ENCODE results near the gene AOPEP.

Gene AOPEP

GRCh38 chr9:95094002-95094401 is 367.5 kb downstream of the AOPEP start:
- H3K27me3 ChIP-seq (replicated peaks in 2 of 5; ENCODE audit: control insufficient read depth in 4 of 5, insufficient read depth in 5 of 5, low read length in 4 of 5), result no peaks in the 10 kb centered on the region
- ChIA-PET POLR2A (interaction anchor here (0.6 kb wide), 1 partner anchor 1357 kb away, joined by 3 read pairs; no protein-coding TSS in a partner anchor), CTCF (no interaction called here)
- DNase-seq, result no peak
- 85% methylated on average over 3 of the region's 10 CpGs for WGBS (ENCODE audit: insufficient coverage)
- H3K36me3 ChIP-seq (ENCODE audit: control insufficient read depth in 4 of 4, insufficient read depth in 4 of 4, low read length in 3 of 4), result peaks cover 0 to 6% (median 4%) of the 10 kb centered on the region in 4 experiments
- H3K4me3 ChIP-seq (ENCODE audit: control insufficient read depth in 1 of 7, extremely low read depth in 1 of 7, insufficient read depth in 4 of 7, low read depth in 2 of 7, low read length in 6 of 7), result no peak overlapping the region
- H3K27ac ChIP-seq (ENCODE audit: insufficient read depth in 1 of 2, low read depth in 1 of 2, low read length in 2 of 2, poor library complexity in 1 of 2, severe bottlenecking in 2 of 2), result no peak overlapping the region
- peaks cover 0 to 66% (median 28%) of the 10 kb centered on the region in 4 experiments for H3K4me1 ChIP-seq (ENCODE audit: control extremely low read depth in 1 of 4, control insufficient read depth in 4 of 4, insufficient read depth in 4 of 4, low read length in 3 of 4)
- H3K9me3 ChIP-seq (ENCODE audit: control extremely low read depth in 1 of 5, control insufficient read depth in 4 of 5, insufficient read depth in 2 of 5, low read depth in 1 of 5, low read length in 4 of 5), result no peaks in the 10 kb centered on the region

- H3K4me1 ChIP-seq (ENCODE audit: control extremely low read depth in 1 of 4, control insufficient read depth in 4 of 4, insufficient read depth in 4 of 4, low read length in 3 of 4), result peaks cover 0 to 54% (median 26%) of the 10 kb centered on the region in 4 experiments
- H3K4me3 ChIP-seq (ENCODE audit: control insufficient read depth in 1 of 7, extremely low read depth in 1 of 7, insufficient read depth in 4 of 7, low read depth in 2 of 7, low read length in 6 of 7), result no peak overlapping the region
- peaks cover 0 to 6% (median under 1%) of the 10 kb centered on the region in 4 experiments for H3K36me3 ChIP-seq (ENCODE audit: control insufficient read depth in 4 of 4, insufficient read depth in 4 of 4, low read length in 3 of 4)
- H3K27ac ChIP-seq (ENCODE audit: insufficient read depth in 1 of 2, low read depth in 1 of 2, low read length in 2 of 2, poor library complexity in 1 of 2, severe bottlenecking in 2 of 2), result no peak overlapping the region
- POLR2A ChIA-PET, result interaction anchor here (0.6 kb wide), 2 partner anchors 53 to 95 kb away, joined by 3 read pairs; no protein-coding TSS in a partner anchor
- no peak for DNase-seq
- no peaks in the 10 kb centered on the region for H3K27me3 ChIP-seq (replicated peaks in 2 of 5; ENCODE audit: control insufficient read depth in 4 of 5, insufficient read depth in 5 of 5, low read length in 4 of 5)
- H3K9me3 ChIP-seq (ENCODE audit: control extremely low read depth in 1 of 5, control insufficient read depth in 4 of 5, insufficient read depth in 2 of 5, low read depth in 1 of 5, low read length in 4 of 5), result no peaks in the 10 kb centered on the region
- 86% methylated on average over 19 of the region's 22 CpGs for WGBS (ENCODE audit: insufficient coverage)
- CTCF ChIA-PET, result interaction anchor here (0.8 to 1.7 kb wide), 3 partner anchors 9 to 30 kb away, joined by 3 to 9 read pairs (median 3); no protein-coding TSS in a partner anchor
These were observed 369.3 kb downstream of the AOPEP start for GRCh38 chr9:95095641-95096355.

- CTCF ChIA-PET, result interaction anchor here (1.2 to 1.7 kb wide), 2 partner anchors 9 to 31 kb away, joined by 3 to 9 read pairs; no protein-coding TSS in a partner anchor
- no peak overlapping the region for H3K4me3 ChIP-seq (ENCODE audit: control insufficient read depth in 1 of 7, extremely low read depth in 1 of 7, insufficient read depth in 4 of 7, low read depth in 2 of 7, low read length in 6 of 7)
- no peak for DNase-seq
- no peaks in the 10 kb centered on the region for H3K27me3 ChIP-seq (replicated peaks in 2 of 5; ENCODE audit: control insufficient read depth in 4 of 5, insufficient read depth in 5 of 5, low read length in 4 of 5)
- WGBS (ENCODE audit: insufficient coverage), result 96% methylated on average over 9 of the region's 12 CpGs
- H3K36me3 ChIP-seq (ENCODE audit: control insufficient read depth in 4 of 4, insufficient read depth in 4 of 4, low read length in 3 of 4), result peaks cover 0 to 6% (median under 1%) of the 10 kb centered on the region in 4 experiments
- POLR2A ChIA-PET, result no interaction called here
- peaks cover 0 to 49% (median 26%) of the 10 kb centered on the region in 4 experiments for H3K4me1 ChIP-seq (ENCODE audit: control extremely low read depth in 1 of 4, control insufficient read depth in 4 of 4, insufficient read depth in 4 of 4, low read length in 3 of 4)
- H3K27ac ChIP-seq (ENCODE audit: insufficient read depth in 1 of 2, low read depth in 1 of 2, low read length in 2 of 2, poor library complexity in 1 of 2, severe bottlenecking in 2 of 2), result no peak overlapping the region
- no peaks in the 10 kb centered on the region for H3K9me3 ChIP-seq (ENCODE audit: control extremely low read depth in 1 of 5, control insufficient read depth in 4 of 5, insufficient read depth in 2 of 5, low read depth in 1 of 5, low read length in 4 of 5)
These were observed 369.9 kb downstream of the AOPEP start for GRCh38 chr9:95096381-95096780.

- WGBS (ENCODE audit: insufficient coverage), result 91% methylated on average over 5 of the region's 6 CpGs
- no peak for DNase-seq
- ChIA-PET POLR2A (no interaction called here), CTCF (interaction anchor here (1.7 kb wide), 1 partner anchor 10 kb away, joined by 9 read pairs; no protein-coding TSS in a partner anchor)
- no peaks in the 10 kb centered on the region for H3K9me3 ChIP-seq (ENCODE audit: control extremely low read depth in 1 of 5, control insufficient read depth in 4 of 5, insufficient read depth in 2 of 5, low read depth in 1 of 5, low read length in 4 of 5)
- H3K4me3 ChIP-seq (ENCODE audit: control insufficient read depth in 1 of 7, extremely low read depth in 1 of 7, insufficient read depth in 4 of 7, low read depth in 2 of 7, low read length in 6 of 7), result no peak overlapping the region
- peaks cover 0 to 6% (median under 1%) of the 10 kb centered on the region in 4 experiments for H3K36me3 ChIP-seq (ENCODE audit: control insufficient read depth in 4 of 4, insufficient read depth in 4 of 4, low read length in 3 of 4)
- H3K4me1 ChIP-seq (ENCODE audit: control extremely low read depth in 1 of 4, control insufficient read depth in 4 of 4, insufficient read depth in 4 of 4, low read length in 3 of 4), result peaks cover 0 to 45% (median 24%) of the 10 kb centered on the region in 4 experiments
- H3K27ac ChIP-seq (ENCODE audit: insufficient read depth in 1 of 2, low read depth in 1 of 2, low read length in 2 of 2, poor library complexity in 1 of 2, severe bottlenecking in 2 of 2), result no peak overlapping the region
- H3K27me3 ChIP-seq (replicated peaks in 2 of 5; ENCODE audit: control insufficient read depth in 4 of 5, insufficient read depth in 5 of 5, low read length in 4 of 5), result no peaks in the 10 kb centered on the region
These were observed 370.3 kb downstream of the AOPEP start for GRCh38 chr9:95096807-95097206.

GRCh38 chr9:95097279-95097678 is 370.8 kb downstream of the AOPEP start:
- H3K27ac ChIP-seq (ENCODE audit: insufficient read depth in 1 of 2, low read depth in 1 of 2, low read length in 2 of 2, poor library complexity in 1 of 2, severe bottlenecking in 2 of 2), result no peak overlapping the region
- DNase-seq, result no peak
- 98% methylated on average over 5 of the region's 7 CpGs for WGBS (ENCODE audit: insufficient coverage)
- no peaks in the 10 kb centered on the region for H3K27me3 ChIP-seq (replicated peaks in 2 of 5; ENCODE audit: control insufficient read depth in 4 of 5, insufficient read depth in 5 of 5, low read length in 4 of 5)
- no peak overlapping the region for H3K4me3 ChIP-seq (ENCODE audit: control insufficient read depth in 1 of 7, extremely low read depth in 1 of 7, insufficient read depth in 4 of 7, low read depth in 2 of 7, low read length in 6 of 7)
- peaks cover 0 to 40% (median 20%) of the 10 kb centered on the region in 4 experiments for H3K4me1 ChIP-seq (ENCODE audit: control extremely low read depth in 1 of 4, control insufficient read depth in 4 of 4, insufficient read depth in 4 of 4, low read length in 3 of 4)
- CTCF ChIA-PET, result interaction anchor here (1.7 to 1.9 kb wide), 2 partner anchors 10 to 29 kb away, joined by 5 to 9 read pairs; no protein-coding TSS in a partner anchor
- H3K36me3 ChIP-seq (ENCODE audit: control insufficient read depth in 4 of 4, insufficient read depth in 4 of 4, low read length in 3 of 4), result peaks cover 0 to 6% (median under 1%) of the 10 kb centered on the region in 4 experiments
- POLR2A ChIA-PET, result no interaction called here
- H3K9me3 ChIP-seq (ENCODE audit: control extremely low read depth in 1 of 5, control insufficient read depth in 4 of 5, insufficient read depth in 2 of 5, low read depth in 1 of 5, low read length in 4 of 5), result no peaks in the 10 kb centered on the region

- peaks cover 0 to 6% (median under 1%) of the 10 kb centered on the region in 4 experiments for H3K36me3 ChIP-seq (ENCODE audit: control insufficient read depth in 4 of 4, insufficient read depth in 4 of 4, low read length in 3 of 4)
These were observed 372.0 kb downstream of the AOPEP start for GRCh38 chr9:95098391-95098921.

More at GRCh38 chr9:95098391-95098921, 372.0 kb downstream of the AOPEP start:
- Histone ChIP-seq H3K9me3 (ENCODE audit: control extremely low read depth in 1 of 5, control insufficient read depth in 4 of 5, insufficient read depth in 2 of 5, low read depth in 1 of 5, low read length in 4 of 5) (no peaks in the 10 kb centered on the region), H3K27me3 (replicated peaks in 2 of 5; ENCODE audit: control insufficient read depth in 4 of 5, insufficient read depth in 5 of 5, low read length in 4 of 5) (no peaks in the 10 kb centered on the region), H3K4me3 (ENCODE audit: control insufficient read depth in 1 of 7, extremely low read depth in 1 of 7, insufficient read depth in 4 of 7, low read depth in 2 of 7, low read length in 6 of 7) (no peak overlapping the region), H3K27ac (ENCODE audit: insufficient read depth in 1 of 2, low read depth in 1 of 2, low read length in 2 of 2, poor library complexity in 1 of 2, severe bottlenecking in 2 of 2) (no peak overlapping the region), H3K4me1 (ENCODE audit: control extremely low read depth in 1 of 4, control insufficient read depth in 4 of 4, insufficient read depth in 4 of 4, low read length in 3 of 4) (peaks cover 0 to 29% (median 10%) of the 10 kb centered on the region in 4 experiments)
- POLR2A ChIA-PET, result no interaction called here
- no peak for DNase-seq
- CTCF ChIA-PET, result interaction anchor here (1.9 kb wide), 1 partner anchor 28 kb away, joined by 5 read pairs; no protein-coding TSS in a partner anchor
- 72% methylated on average over 12 of the region's 12 CpGs for WGBS (ENCODE audit: insufficient coverage)
